Esophagus muscularis mucosa (tissue), 3 donors: Measurements from ENCODE around the gene RESF1.

Experiments used
- CTCF ChIP-seq, 3 experiments: fragments of 200-600 bp in 2 of 3; fragments of 450-650 bp in 1 of 3; sonication (generic) in 2 of 3; IDR thresholded peaks; one replicate each; pipeline ENCODE4 v1.5.1; 2017 to 2019; ENCODE audit warnings: antibody characterized with exemption in 3 of 3, mild to moderate bottlenecking in 2 of 3, moderate library complexity in 1 of 3
- EP300 ChIP-seq: sonication (generic); formaldehyde crosslinking; IDR thresholded peaks from one replicate; pipeline ENCODE4 v1.6.1; 2017; ENCODE audit warnings: antibody characterized with exemption

- TF ChIP-seq EP300 = no peak
- no peak for TF ChIP-seq CTCF (IDR thresholded peaks at IDR 0.05)
These were observed 4.0 kb upstream of the RESF1 start for GRCh38 chr12:31954925-31955858.
